ENCODE measurements around the gene TTC34. TPM values are rescaled to one million over a fixed set of nuclear protein-coding genes. Genes with fewer than 3 reads are reported as not detected.

TTC34 gene
- total RNA-seq: 1 to 10 TPM; 1.1 TPM
- 0.17 TPM for polyA plus RNA-seq

GRCh38 chr1:2801535-2802291, at the start of gene TTC34:
Gene TTC34, minus strand, starts transcription at chr1:2801693. Its CDS starts 866 bp downstream, at chr1:2800827.
- Histone ChIP-seq H3K4me1 (ENCODE audit: insufficient read depth, low read length) (no peaks in the 10 kb centered on the region), H3K4me3 (ENCODE audit: low read length) (no peak within 1 kb of the TSS), H3K27ac (ENCODE audit: low read depth, low read length) (no peak within 1 kb of the TSS), H3K27me3 (ENCODE audit: insufficient read depth, low read length, poor library complexity, severe bottlenecking) (no peaks in the 10 kb centered on the region), H3K9me3 (ENCODE audit: low read length) (no peaks in the 10 kb centered on the region), H3K36me3 (ENCODE audit: insufficient read depth, low read length) (no peaks in the 10 kb centered on the region)
- no peaks in the 10 kb centered on the region for H3K9me3 Mint-ChIP-seq
- H3K27me3 Mint-ChIP-seq: peaks cover 6 to 21% of the 10 kb centered on the region in 2 donors
- ChIA-PET CTCF (no interaction called here), POLR2A (no interaction called here)
- H3K4me3 Mint-ChIP-seq: no peak within 1 kb of the TSS
- peak; percentile 9 to 56 (median 26) for DNase-seq
- peaks cover 0 to 2% (median 0%) of the 10 kb centered on the region in 3 donors for H3K36me3 Mint-ChIP-seq
- H3K4me1 Mint-ChIP-seq: peaks cover 0 to 3% (median 0%) of the 10 kb centered on the region in 3 donors
- H3K27ac Mint-ChIP-seq: no peak within 1 kb of the TSS

GRCh38 chr1:2850502-2850901, 49.0 kb upstream of the TTC34 start:
- ChIA-PET CTCF (no interaction called here), POLR2A (no interaction called here)
- DNase-seq: no peak
- Mint-ChIP-seq H3K36me3 (no peaks in the 10 kb centered on the region), H3K27me3 (peaks cover 12 to 40% of the 10 kb centered on the region in 2 donors), H3K9me3 (peaks cover 0 to 2% (median 0%) of the 10 kb centered on the region in 5 donors), H3K4me3 (peak overlapping the region in 1 of 7 donors; percentile 6), H3K4me1 (no peaks in the 10 kb centered on the region), H3K27ac (peak overlapping the region in 1 of 8 donors; percentile 27)
- Histone ChIP-seq H3K4me1 (ENCODE audit: insufficient read depth, low read length) (no peaks in the 10 kb centered on the region), H3K4me3 (ENCODE audit: low read length) (no peak overlapping the region), H3K9me3 (ENCODE audit: low read length) (no peaks in the 10 kb centered on the region), H3K27me3 (ENCODE audit: insufficient read depth, low read length, poor library complexity, severe bottlenecking) (peaks cover 3% of the 10 kb centered on the region), H3K36me3 (ENCODE audit: insufficient read depth, low read length) (no peaks in the 10 kb centered on the region), H3K27ac (ENCODE audit: low read depth, low read length) (no peak overlapping the region)

- DNase-seq: no peak
- no peaks in the 10 kb centered on the region for H3K4me1 ChIP-seq (ENCODE audit: insufficient read depth, low read length)
- POLR2A ChIA-PET: no interaction called here
Observed at GRCh38 chr1:2848006-2848670, 46.6 kb upstream of the TTC34 start.

GRCh38 chr1:2847086-2847985, 45.8 kb upstream of the TTC34 start:
- Histone ChIP-seq H3K27me3 (ENCODE audit: insufficient read depth, low read length, poor library complexity, severe bottlenecking) (peaks cover 3% of the 10 kb centered on the region), H3K27ac (ENCODE audit: low read depth, low read length) (no peak overlapping the region), H3K4me3 (ENCODE audit: low read length) (no peak overlapping the region), H3K4me1 (ENCODE audit: insufficient read depth, low read length) (no peaks in the 10 kb centered on the region), H3K9me3 (ENCODE audit: low read length) (no peaks in the 10 kb centered on the region), H3K36me3 (ENCODE audit: insufficient read depth, low read length) (no peaks in the 10 kb centered on the region)
- Mint-ChIP-seq H3K9me3 (peaks cover 0 to 3% (median 0%) of the 10 kb centered on the region in 5 donors), H3K36me3 (peaks cover 0 to 3% (median 2%) of the 10 kb centered on the region in 3 donors), H3K27ac (no peak overlapping the region), H3K4me1 (no peaks in the 10 kb centered on the region), H3K4me3 (no peak overlapping the region), H3K27me3 (peaks cover 15 to 40% of the 10 kb centered on the region in 2 donors)
- POLR2A ChIA-PET: no interaction called here
- DNase-seq: no peak
- CTCF ChIA-PET: no interaction called here

More at GRCh38 chr1:2848006-2848670, 46.6 kb upstream of the TTC34 start:
- peaks cover 15 to 40% of the 10 kb centered on the region in 2 donors for H3K27me3 Mint-ChIP-seq
- CTCF ChIA-PET: no interaction called here
- no peak overlapping the region for H3K27ac ChIP-seq (ENCODE audit: low read depth, low read length)
- no peak overlapping the region for H3K4me3 Mint-ChIP-seq
- H3K36me3 Mint-ChIP-seq: peaks cover 0 to 3% (median 2%) of the 10 kb centered on the region in 3 donors
- no peaks in the 10 kb centered on the region for H3K9me3 ChIP-seq (ENCODE audit: low read length)
- H3K4me3 ChIP-seq (ENCODE audit: low read length): no peak overlapping the region
- peaks cover 3% of the 10 kb centered on the region for H3K27me3 ChIP-seq (ENCODE audit: insufficient read depth, low read length, poor library complexity, severe bottlenecking)
- H3K36me3 ChIP-seq (ENCODE audit: insufficient read depth, low read length): no peaks in the 10 kb centered on the region
- H3K27ac Mint-ChIP-seq: no peak overlapping the region
- H3K4me1 Mint-ChIP-seq: no peaks in the 10 kb centered on the region
- peaks cover 0 to 3% (median 0%) of the 10 kb centered on the region in 5 donors for H3K9me3 Mint-ChIP-seq

- no peaks in the 10 kb centered on the region for H3K36me3 ChIP-seq (ENCODE audit: insufficient read depth, low read length)
- H3K4me3 Mint-ChIP-seq: no peak overlapping the region
- no peak for DNase-seq
- peaks cover 4 to 7% (median 4%) of the 10 kb centered on the region in 3 donors for H3K4me1 Mint-ChIP-seq
- H3K9me3 Mint-ChIP-seq: peaks cover 0 to 3% (median 0%) of the 10 kb centered on the region in 5 donors
- H3K27ac Mint-ChIP-seq: no peak overlapping the region
- H3K27me3 Mint-ChIP-seq: peaks cover 14 to 30% of the 10 kb centered on the region in 2 donors
- H3K27ac ChIP-seq (ENCODE audit: low read depth, low read length): no peak overlapping the region
- CTCF ChIA-PET: no interaction called here
- H3K27me3 ChIP-seq (ENCODE audit: insufficient read depth, low read length, poor library complexity, severe bottlenecking): peaks cover 3% of the 10 kb centered on the region
- no peaks in the 10 kb centered on the region for H3K9me3 ChIP-seq (ENCODE audit: low read length)
- H3K36me3 Mint-ChIP-seq: peaks cover 0 to 3% (median 2%) of the 10 kb centered on the region in 3 donors
- H3K4me3 ChIP-seq (ENCODE audit: low read length): no peak overlapping the region
- no peaks in the 10 kb centered on the region for H3K4me1 ChIP-seq (ENCODE audit: insufficient read depth, low read length)
- POLR2A ChIA-PET: no interaction called here
Observed at GRCh38 chr1:2845869-2846268, 44.4 kb upstream of the TTC34 start.

- ChIA-PET POLR2A (no interaction called here), CTCF (no interaction called here)
- DNase-seq: peak; percentile 26 to 78 (median 58)
- no peaks in the 10 kb centered on the region for H3K36me3 ChIP-seq (ENCODE audit: insufficient read depth, low read length)
- H3K4me1 ChIP-seq (ENCODE audit: insufficient read depth, low read length): peaks cover 15% of the 10 kb centered on the region
- no peaks in the 10 kb centered on the region for H3K27me3 ChIP-seq (ENCODE audit: insufficient read depth, low read length, poor library complexity, severe bottlenecking)
- Mint-ChIP-seq H3K4me1 (peaks cover 16 to 22% (median 19%) of the 10 kb centered on the region in 3 donors), H3K27me3 (peaks cover 0 to 6% of the 10 kb centered on the region in 2 donors), H3K27ac (peak overlapping the region; percentile 49 to 86 (median 75)), H3K9me3 (peaks cover 0 to 1% (median 0%) of the 10 kb centered on the region in 5 donors), H3K4me3 (peak overlapping the region; percentile 18 to 75 (median 54)), H3K36me3 (peaks cover 0 to under 1% (median 0%) of the 10 kb centered on the region in 3 donors)
- H3K9me3 ChIP-seq (ENCODE audit: low read length): no peaks in the 10 kb centered on the region
- no peak overlapping the region for H3K27ac ChIP-seq (ENCODE audit: low read depth, low read length)
- H3K4me3 ChIP-seq (ENCODE audit: low read length): peak overlapping the region; percentile 3
Observed at GRCh38 chr1:2840036-2840809, 38.7 kb upstream of the TTC34 start.

- peaks cover 15% of the 10 kb centered on the region for H3K4me1 ChIP-seq (ENCODE audit: insufficient read depth, low read length)
- H3K4me3 Mint-ChIP-seq: no peak overlapping the region
- H3K36me3 Mint-ChIP-seq: no peaks in the 10 kb centered on the region
- no peaks in the 10 kb centered on the region for H3K36me3 ChIP-seq (ENCODE audit: insufficient read depth, low read length)
- peaks cover 16 to 22% (median 19%) of the 10 kb centered on the region in 3 donors for H3K4me1 Mint-ChIP-seq
- H3K27ac ChIP-seq (ENCODE audit: low read depth, low read length): no peak overlapping the region
- ChIA-PET POLR2A (no interaction called here), CTCF (no interaction called here)
- H3K9me3 Mint-ChIP-seq: no peaks in the 10 kb centered on the region
- no peaks in the 10 kb centered on the region for H3K9me3 ChIP-seq (ENCODE audit: low read length)
- no peaks in the 10 kb centered on the region for H3K27me3 ChIP-seq (ENCODE audit: insufficient read depth, low read length, poor library complexity, severe bottlenecking)
- DNase-seq: peak in 1 of 5 donors; percentile 26
- no peak overlapping the region for H3K4me3 ChIP-seq (ENCODE audit: low read length)
- H3K27me3 Mint-ChIP-seq: peaks cover 0 to 4% of the 10 kb centered on the region in 2 donors
- H3K27ac Mint-ChIP-seq: peak overlapping the region in 2 of 8 donors; percentile 15 to 62
Observed at GRCh38 chr1:2837823-2838222, 36.3 kb upstream of the TTC34 start.
